Measurements from ENCODE around the gene ORC3. TPM values are rescaled to one million over a fixed set of nuclear protein-coding genes. Genes with fewer than 3 reads are reported as not detected.
"Not testable (repeated sequence)": the region's sequence is repeated elsewhere in the genome, so short reads cannot be mapped to it uniquely, and the experiment has no call there.

ORC3 gene
- total RNA-seq, 4 donors from 2014 or later = 17.1 to 30.6 (median 22.3) TPM

DNA sequence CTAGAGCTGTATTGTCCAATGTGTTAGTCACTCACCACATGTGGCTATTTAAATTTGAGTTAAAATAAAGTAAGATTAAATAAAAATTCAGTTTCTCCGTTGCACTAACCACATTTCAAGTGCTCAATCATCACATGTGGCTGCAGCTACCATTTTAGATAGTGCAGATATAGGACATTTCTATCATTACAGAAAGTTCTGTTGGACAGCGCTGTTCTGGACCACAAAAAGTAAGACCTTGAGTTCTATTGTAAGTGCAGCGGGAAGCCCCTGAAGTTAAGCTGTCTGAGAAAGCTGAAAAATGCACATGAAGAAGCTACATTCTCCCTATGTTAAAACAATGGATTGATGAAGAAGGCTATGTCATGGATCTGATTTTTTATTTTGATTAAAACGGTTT is 1.1 kb downstream of the ORC3 start:
- WGBS, 2 donors = 68% methylated on average over 4 of the region's 4 CpGs
- H3K4me3 ChIP-seq = peak overlapping the region in 3 of 4 donors; percentile 74 to 97 (median 91)
- H3K4me1 ChIP-seq = peaks cover 0 to 63% (median 31%) of the 10 kb centered on the region in 4 donors
- peaks cover 0 to 28% (median 0%) of the 10 kb centered on the region in 3 donors for H3K36me3 ChIP-seq
- no peaks in the 10 kb centered on the region for H3K27me3 ChIP-seq
- no peak for TF ChIP-seq POLR2A (IDR thresholded peaks at IDR 0.05)
- no peak for TF ChIP-seq EP300 (IDR thresholded peaks at IDR 0.05)
- TF ChIP-seq, protein P1, sequence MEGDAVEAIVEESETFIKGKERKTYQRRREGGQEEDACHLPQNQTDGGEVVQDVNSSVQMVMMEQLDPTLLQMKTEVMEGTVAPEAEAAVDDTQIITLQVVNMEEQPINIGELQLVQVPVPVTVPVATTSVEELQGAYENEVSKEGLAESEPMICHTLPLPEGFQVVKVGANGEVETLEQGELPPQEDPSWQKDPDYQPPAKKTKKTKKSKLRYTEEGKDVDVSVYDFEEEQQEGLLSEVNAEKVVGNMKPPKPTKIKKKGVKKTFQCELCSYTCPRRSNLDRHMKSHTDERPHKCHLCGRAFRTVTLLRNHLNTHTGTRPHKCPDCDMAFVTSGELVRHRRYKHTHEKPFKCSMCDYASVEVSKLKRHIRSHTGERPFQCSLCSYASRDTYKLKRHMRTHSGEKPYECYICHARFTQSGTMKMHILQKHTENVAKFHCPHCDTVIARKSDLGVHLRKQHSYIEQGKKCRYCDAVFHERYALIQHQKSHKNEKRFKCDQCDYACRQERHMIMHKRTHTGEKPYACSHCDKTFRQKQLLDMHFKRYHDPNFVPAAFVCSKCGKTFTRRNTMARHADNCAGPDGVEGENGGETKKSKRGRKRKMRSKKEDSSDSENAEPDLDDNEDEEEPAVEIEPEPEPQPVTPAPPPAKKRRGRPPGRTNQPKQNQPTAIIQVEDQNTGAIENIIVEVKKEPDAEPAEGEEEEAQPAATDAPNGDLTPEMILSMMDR (IDR thresholded peaks at IDR 0.05) = no peak
- no peak overlapping the region for H3K27ac ChIP-seq
- H3K9me3 ChIP-seq = no peaks in the 10 kb centered on the region
- DNase-seq (ENCODE audit: low spot score in 2 of 2) = no peak

DNA sequence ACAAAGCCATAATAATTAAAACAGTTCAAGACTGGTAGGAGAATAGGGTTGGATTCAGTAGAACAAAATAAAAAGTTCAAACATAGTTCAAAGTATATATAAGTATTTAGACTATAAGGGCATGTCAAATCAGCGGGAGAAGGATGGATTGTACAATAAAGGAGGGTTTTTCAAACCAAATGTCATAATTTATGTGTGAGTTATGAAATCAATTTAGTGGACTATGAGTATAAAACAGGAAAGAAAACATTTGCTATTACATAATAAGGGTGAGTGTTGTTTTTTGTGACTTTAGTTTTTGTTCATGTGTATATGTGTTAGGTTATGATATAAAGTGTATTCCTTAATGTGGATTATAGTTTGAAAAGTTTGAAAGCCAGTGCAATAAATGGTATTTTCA is 10.6 kb downstream of the ORC3 start:
- no peaks in the 10 kb centered on the region for H3K9me3 ChIP-seq
- WGBS, 2 donors = 83 to 91% methylated on average over 1 of the region's 1 CpG
- no peak for TF ChIP-seq POLR2A (IDR thresholded peaks at IDR 0.05)
- H3K36me3 ChIP-seq = peaks cover 0 to 27% (median 0%) of the 10 kb centered on the region in 3 donors
- H3K27me3 ChIP-seq = no peaks in the 10 kb centered on the region
- DNase-seq (ENCODE audit: low spot score in 2 of 2) = no peak
- H3K4me1 ChIP-seq = no peaks in the 10 kb centered on the region
- H3K4me3 ChIP-seq = no peak overlapping the region
- no peak overlapping the region for H3K27ac ChIP-seq

DNA sequence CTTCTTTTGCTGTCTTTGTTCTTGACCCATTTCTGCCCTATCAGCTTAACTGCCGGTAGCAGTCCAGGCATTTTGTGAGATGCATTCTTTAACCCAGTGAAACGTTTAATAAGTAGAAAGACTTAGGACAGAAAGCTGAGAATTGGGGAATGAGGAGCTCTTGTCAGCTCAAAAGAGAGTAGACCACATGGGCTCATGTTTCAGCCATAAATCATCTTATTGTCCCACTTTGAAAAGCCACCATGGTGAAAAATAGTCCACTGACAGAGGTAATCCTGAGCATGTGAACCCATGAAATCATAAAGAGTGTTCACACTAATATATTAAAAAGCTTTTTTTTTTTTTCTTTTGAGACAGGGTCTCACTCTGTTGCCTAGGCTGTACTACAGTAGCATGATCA is 16.3 kb downstream of the ORC3 start:
- Histone ChIP-seq H3K27me3 (no peaks in the 10 kb centered on the region), H3K4me3 (no peak overlapping the region), H3K4me1 (no peaks in the 10 kb centered on the region), H3K27ac (no peak overlapping the region), H3K9me3 (no peaks in the 10 kb centered on the region), H3K36me3 (peaks cover 0 to 59% (median 0%) of the 10 kb centered on the region in 3 donors)
- TF ChIP-seq, protein P1 (IDR thresholded peaks at IDR 0.05) = no peak
- TF ChIP-seq EP300 (IDR thresholded peaks at IDR 0.05) = no peak
- WGBS, 2 donors = 47 to 55% methylated on average over 2 of the region's 2 CpGs
- no peak for DNase-seq (ENCODE audit: low spot score in 2 of 2)

DNA sequence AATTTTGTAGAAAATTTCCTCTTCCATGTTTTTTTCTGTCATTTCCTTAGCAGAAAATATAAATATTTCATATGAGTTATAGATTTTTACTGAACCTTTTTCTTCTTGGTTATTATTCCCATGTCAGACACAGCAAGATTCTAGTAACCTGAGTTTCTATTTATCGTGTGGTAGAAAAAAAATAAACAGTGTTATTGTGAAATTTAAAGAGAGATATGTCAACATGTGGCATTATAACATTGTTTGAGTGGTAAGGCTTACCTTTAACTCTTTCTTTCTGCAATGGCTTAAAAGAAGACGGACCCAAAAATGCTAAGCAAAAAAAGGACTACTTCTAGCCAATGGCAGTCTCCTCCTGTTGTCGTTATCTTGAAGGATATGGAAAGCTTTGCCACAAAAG is 18.9 kb downstream of the ORC3 start:
- no peaks in the 10 kb centered on the region for H3K27me3 ChIP-seq
- DNase-seq (ENCODE audit: low spot score in 2 of 2) = no peak
- 92 to 95% methylated on average over 3 of the region's 3 CpGs for WGBS, 2 donors
- peaks cover 0 to 77% (median 0%) of the 10 kb centered on the region in 3 donors for H3K36me3 ChIP-seq
- TF ChIP-seq, protein P1 (IDR thresholded peaks at IDR 0.05) = no peak
- TF ChIP-seq POLR2A (IDR thresholded peaks at IDR 0.05) = no peak
- TF ChIP-seq EP300 (IDR thresholded peaks at IDR 0.05) = no peak
- H3K4me1 ChIP-seq = no peaks in the 10 kb centered on the region
- no peak overlapping the region for H3K4me3 ChIP-seq
- H3K27ac ChIP-seq = no peak overlapping the region
- no peaks in the 10 kb centered on the region for H3K9me3 ChIP-seq

DNA sequence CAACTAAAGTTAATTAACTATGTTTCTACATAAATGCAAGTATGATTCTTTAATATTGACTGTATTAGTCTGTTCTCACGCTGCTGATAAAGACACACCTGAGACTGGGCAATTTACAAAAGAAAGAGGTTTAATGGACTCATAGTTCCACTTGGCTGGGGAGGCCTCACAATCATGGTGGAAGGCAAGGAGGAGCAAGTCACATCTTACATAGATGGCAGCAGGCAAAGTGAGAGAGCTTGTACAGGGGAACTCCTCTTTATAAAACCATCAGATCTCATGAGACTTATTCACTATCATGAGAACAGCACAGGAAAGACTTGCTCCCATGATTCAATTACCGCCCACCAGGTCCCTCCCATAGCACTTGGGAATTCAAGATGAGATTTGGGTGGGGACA is 23.1 kb downstream of the ORC3 start:
- 98 to 100% methylated on average over 2 of the region's 2 CpGs for WGBS, 2 donors
- not testable (repeated sequence) for H3K27ac ChIP-seq; H3K4me3 ChIP-seq; H3K9me3 ChIP-seq; DNase-seq (ENCODE audit: low spot score in 2 of 2); H3K27me3 ChIP-seq; H3K4me1 ChIP-seq
- H3K36me3 ChIP-seq = peaks cover 0 to 85% (median 0%) of the 10 kb centered on the region in 3 donors

DNA sequence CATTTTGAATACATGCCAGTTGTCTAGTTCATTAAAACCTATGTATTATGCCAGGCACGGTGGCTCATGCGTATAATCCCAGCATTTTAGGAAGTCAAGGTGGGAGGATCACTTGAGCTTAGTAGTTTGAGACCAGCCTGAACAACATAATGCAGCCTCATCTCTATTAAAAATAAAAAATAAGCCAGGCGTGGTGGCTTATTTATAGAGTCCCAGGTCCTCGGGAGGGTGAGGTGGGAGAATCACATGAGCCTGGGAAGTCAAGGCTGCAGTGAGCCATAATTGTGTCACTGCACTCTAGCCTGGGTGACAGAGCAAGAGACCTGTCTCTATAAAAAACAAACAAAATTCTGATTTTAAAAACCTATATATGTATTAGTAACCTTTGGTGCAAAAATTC is 27.5 kb downstream of the ORC3 start:
- Histone ChIP-seq H3K27ac (no peak overlapping the region), H3K9me3 (no peaks in the 10 kb centered on the region), H3K36me3 (peaks cover 0 to 67% (median 0%) of the 10 kb centered on the region in 3 donors), H3K27me3 (no peaks in the 10 kb centered on the region), H3K4me3 (no peak overlapping the region), H3K4me1 (no peaks in the 10 kb centered on the region)
- WGBS, 2 donors = 95 to 96% methylated on average over 4 of the region's 4 CpGs
- no peak for DNase-seq (ENCODE audit: low spot score in 2 of 2)
- TF ChIP-seq POLR2A (IDR thresholded peaks at IDR 0.05) (no peak), EP300 (IDR thresholded peaks at IDR 0.05) (no peak)
- TF ChIP-seq, protein P1 (IDR thresholded peaks at IDR 0.05) = no peak
